Measurements from ENCODE around the gene SRI. TPM values are rescaled to one million over a fixed set of nuclear protein-coding genes. Genes with fewer than 3 reads are reported as not detected.

The SRI gene
- polyA plus RNA-seq, 1 donor (not counting 4 experiments of a cell fraction or from before 2014, with no cell fraction given), result 206 TPM

GRCh38 chr7:88214456-88214855 is 5.4 kb downstream of the SRI start:
- Histone ChIP-seq H3K9ac (ENCODE audit: control insufficient read depth, extremely low read depth, insufficient read depth, low read length) (no peak overlapping the region), H3K79me2 (ENCODE audit: control insufficient read depth, insufficient read depth, low read length) (peaks cover 51% of the 10 kb centered on the region), H2AFZ (ENCODE audit: control insufficient read depth, low read length) (no peak overlapping the region), H3K4me3 (ENCODE audit: control insufficient read depth in 2 of 3, extremely low read depth in 1 of 3, insufficient read depth in 2 of 3, low read depth in 1 of 3, low read length in 3 of 3) (no peak overlapping the region), H3K4me1 (ENCODE audit: control insufficient read depth, extremely low read depth, insufficient read depth, low read length) (peaks cover 11% of the 10 kb centered on the region), H3K36me3 (ENCODE audit: control insufficient read depth in 2 of 2, extremely low read depth in 1 of 2, insufficient read depth in 2 of 2, low read length in 2 of 2) (peaks cover 23 to 26% of the 10 kb centered on the region in 2 experiments), H4K20me1 (ENCODE audit: control insufficient read depth, extremely low read depth, insufficient read depth, low read length) (peaks cover 3% of the 10 kb centered on the region), H3K4me2 (ENCODE audit: control insufficient read depth, extremely low read depth, insufficient read depth, low read depth, low read length) (no peak overlapping the region), H3K9me1 (ENCODE audit: control insufficient read depth, extremely low read depth, insufficient read depth, low read length) (peaks cover 3% of the 10 kb centered on the region), H3K27me3 (ENCODE audit: control insufficient read depth, extremely low read depth, insufficient read depth, low read length) (no peaks in the 10 kb centered on the region), H3K27ac (ENCODE audit: control insufficient read depth, insufficient read depth, low read length) (no peak overlapping the region), H3K9me3 (ENCODE audit: control insufficient read depth, low read depth, low read length) (no peaks in the 10 kb centered on the region)
- dilution Hi-C loops (cut with MboI; ENCODE audit: extremely low pct_ligation_motif_present, low sequenced_read_pairs), result no loop called here
- FAIRE-seq, result no peak
- TF ChIP-seq CTCF (optimal IDR thresholded peaks at IDR 0.05 in 1 of 3, IDR thresholded peaks at IDR 0.05 in 1 of 3, conservative IDR thresholded peaks at IDR 0.05 in 1 of 3; ENCODE audit: extremely low read depth in 1 of 3, insufficient read depth in 2 of 3, low read length in 3 of 3) (no peak), EZH2 (IDR thresholded peaks at IDR 0.05; ENCODE audit: low read length) (no peak)
- DNase-seq (ENCODE audit: low read depth, low spot score), result no peak

- Histone ChIP-seq H3K27ac (ENCODE audit: control insufficient read depth, insufficient read depth, low read length) (no peak overlapping the region), H3K4me3 (ENCODE audit: control insufficient read depth in 2 of 3, extremely low read depth in 1 of 3, insufficient read depth in 2 of 3, low read depth in 1 of 3, low read length in 3 of 3) (no peak overlapping the region), H3K4me1 (ENCODE audit: control insufficient read depth, extremely low read depth, insufficient read depth, low read length) (peaks cover 2% of the 10 kb centered on the region), H3K79me2 (ENCODE audit: control insufficient read depth, insufficient read depth, low read length) (peaks cover 35% of the 10 kb centered on the region), H3K9me3 (ENCODE audit: control insufficient read depth, low read depth, low read length) (no peaks in the 10 kb centered on the region), H4K20me1 (ENCODE audit: control insufficient read depth, extremely low read depth, insufficient read depth, low read length) (no peaks in the 10 kb centered on the region), H3K9ac (ENCODE audit: control insufficient read depth, extremely low read depth, insufficient read depth, low read length) (no peak overlapping the region), H3K36me3 (ENCODE audit: control insufficient read depth in 2 of 2, extremely low read depth in 1 of 2, insufficient read depth in 2 of 2, low read length in 2 of 2) (peaks cover 26% of the 10 kb centered on the region in 2 experiments), H3K4me2 (ENCODE audit: control insufficient read depth, extremely low read depth, insufficient read depth, low read depth, low read length) (no peak overlapping the region), H3K9me1 (ENCODE audit: control insufficient read depth, extremely low read depth, insufficient read depth, low read length) (peaks cover 3% of the 10 kb centered on the region), H3K27me3 (ENCODE audit: control insufficient read depth, extremely low read depth, insufficient read depth, low read length) (no peaks in the 10 kb centered on the region), H2AFZ (ENCODE audit: control insufficient read depth, low read length) (no peak overlapping the region)
- TF ChIP-seq CTCF (optimal IDR thresholded peaks at IDR 0.05 in 1 of 3, IDR thresholded peaks at IDR 0.05 in 1 of 3, conservative IDR thresholded peaks at IDR 0.05 in 1 of 3; ENCODE audit: extremely low read depth in 1 of 3, insufficient read depth in 2 of 3, low read length in 3 of 3) (no peak), EZH2 (IDR thresholded peaks at IDR 0.05; ENCODE audit: low read length) (no peak)
- no peak for DNase-seq (ENCODE audit: low read depth, low spot score)
- no peak for FAIRE-seq
- dilution Hi-C loops (cut with MboI; ENCODE audit: extremely low pct_ligation_motif_present, low sequenced_read_pairs), result no loop called here
These were observed 6.9 kb downstream of the SRI start for GRCh38 chr7:88212918-88213317.
